PC-3 (cell line): ENCODE measurements around the gene ZC3HAV1L. TPM values are rescaled to one million over a fixed set of nuclear protein-coding genes. Genes with fewer than 3 reads are reported as not detected.

Experiments
- ATAC-seq: fragments of 200-7000 bp; cut with Tn5 transposase; 2 replicates; pipeline ENCODE4 v1.9.1; 2020; ENCODE audit warnings: mild to moderate bottlenecking, moderate library complexity
- BruUV-seq: library from RNA; stranded (reverse); fragments of 400-500 nt; replicated peaks from 2 replicates; lab custom pipeline; 2021; lab: Mats Ljungman, UMichigan
- CTCF ChIA-PET: fragments of 300-600 bp; sonication (Branson Sonifier 250); formaldehyde crosslinking; loops from one replicate; lab custom pipeline; 2022; ENCODE audit warnings: antibody characterized with exemption; lab: Charles Lee
- POLR2A ChIA-PET: fragments of 300-600 bp; sonication (Branson Sonifier 250); formaldehyde crosslinking; loops from one replicate; lab custom pipeline; 2022; ENCODE audit warnings: antibody characterized with exemption; ENCODE audit not compliant: unreplicated experiment; lab: Charles Lee
- DNase-seq: peaks from one replicate; pipeline ENCODE4 v3.0.0-alpha.2; 2015
- H2AFZ ChIP-seq: fragments of 300-600 bp; sonication (generic); 2 replicates; pipeline ENCODE4 v1.6.0; 2016; ENCODE audit warnings: antibody characterized with exemption, low read length
- H3F3A ChIP-seq: fragments of 300-600 bp; sonication (generic); one replicate; pipeline ENCODE4 v1.6.0; 2017; ENCODE audit warnings: antibody characterized with exemption, low read length, control low read depth, mild to moderate bottlenecking; ENCODE audit not compliant: unreplicated experiment
- H3K27ac ChIP-seq: fragments of 300-600 bp; sonication (generic); 2 replicates; pipeline ENCODE4 v1.5.1; 2016; ENCODE audit warnings: mild to moderate bottlenecking, low read length
- H3K27me3 ChIP-seq: fragments of 300-600 bp; sonication (generic); 2 replicates; pipeline ENCODE4 v1.6.1; 2016; ENCODE audit warnings: low read length, mixed read lengths
- H3K36me3 ChIP-seq: fragments of 300-600 bp; sonication (generic); 2 replicates; pipeline ENCODE4 v1.6.1; 2016; ENCODE audit warnings: low read depth, mixed run types, low read length, mixed read lengths
- H3K4me1 ChIP-seq: fragments of 300-600 bp; sonication (generic); 2 replicates; pipeline ENCODE4 v1.5.1; 2016; ENCODE audit warnings: low read length; ENCODE audit not compliant: insufficient read depth
- H3K4me2 ChIP-seq: fragments of 300-600 bp; sonication (generic); 2 replicates; pipeline ENCODE4 v1.6.0; 2016; ENCODE audit warnings: low read length
- H3K4me3 ChIP-seq: fragments of 300-600 bp; sonication (generic); 2 replicates; pipeline ENCODE4 v1.5.1; 2016; ENCODE audit warnings: mild to moderate bottlenecking, low read length, mixed read lengths
- H3K79me2 ChIP-seq: fragments of 300-600 bp; sonication (generic); 2 replicates; pipeline ENCODE4 v1.6.1; 2017; ENCODE audit warnings: low read length, mixed read lengths
- H3K9ac ChIP-seq: fragments of 300-600 bp; sonication (generic); 2 replicates; pipeline ENCODE4 v1.6.0; 2016; ENCODE audit warnings: mild to moderate bottlenecking, low read length
- H3K9me2 ChIP-seq: fragments of 300-600 bp; sonication (generic); replicated peaks from 2 replicates; pipeline ENCODE4 v1.6.1; 2016; ENCODE audit warnings: mixed run types, low read length, mixed read lengths
- H3K9me3 ChIP-seq: fragments of 300-600 bp; sonication (generic); 2 replicates; pipeline ENCODE4 v1.6.1; 2016; ENCODE audit warnings: low read length, mixed read lengths
- H4K20me1 ChIP-seq: fragments of 300-600 bp; sonication (generic); 2 replicates; pipeline ENCODE4 v1.6.1; 2016; ENCODE audit warnings: low read length, mixed read lengths
- CTCF ChIP-seq: fragments of 300-600 bp; sonication (generic); conservative IDR thresholded peaks from 2 replicates; pipeline ENCODE4 v1.5.1; 2017; ENCODE audit warnings: antibody characterized with exemption, low read depth, mild to moderate bottlenecking, low read length
- EZH2 ChIP-seq: fragments of 300-600 bp; sonication (generic); IDR thresholded peaks from one replicate; pipeline ENCODE4 v1.6.1; 2017; ENCODE audit warnings: antibody characterized with exemption, mild to moderate bottlenecking, low read length; ENCODE audit not compliant: unreplicated experiment
- EZH2phosphoT487 ChIP-seq: fragments of 300-600 bp; sonication (generic); IDR thresholded peaks from 2 replicates; pipeline ENCODE4 v1.6.1; 2018; ENCODE audit warnings: mild to moderate bottlenecking, antibody characterized with exemption, low read length, borderline replicate concordance
- intact Hi-C: fragments of 100-400 bp; cut with micrococcal nuclease; formaldehyde crosslinking; loops from 2 replicates; pipeline ENCODE4 v1.9.0; 2023
- total RNA-seq: library from RNA; depleted of rRNA; stranded (reverse); fragments of >200 nt; gene quantifications from 2 replicates; pipeline ENCODE4 v1.2.3, GENCODE V29; 2014

ZC3HAV1L gene
- total RNA-seq, 1 experiment from 2014 or later = 8.2 TPM

- CTCF ChIA-PET = no interaction called here
- Histone ChIP-seq H3F3A (no peaks in the 10 kb centered on the region), H3K9me2 (no peaks in the 10 kb centered on the region), H4K20me1 (no peaks in the 10 kb centered on the region), H3K4me1 (no peaks in the 10 kb centered on the region), H3K27me3 (no peaks in the 10 kb centered on the region), H3K9ac (no peak overlapping the region), H3K36me3 (peaks cover 20% of the 10 kb centered on the region; the same call in 1 of the 2 replicates), H2AFZ (no peak overlapping the region), H3K79me2 (no peaks in the 10 kb centered on the region), H3K27ac (no peak overlapping the region), H3K9me3 (no peaks in the 10 kb centered on the region), H3K4me2 (no peak overlapping the region), H3K4me3 (no peak overlapping the region)
- no peak for TF ChIP-seq CTCF
- TF ChIP-seq EZH2phosphoT487 = no peak
- no peak for TF ChIP-seq EZH2
- BruUV-seq = no TSS peak
- intact Hi-C loops = no loop called here
- ATAC-seq (no peak), DNase-seq (no peak)
- POLR2A ChIA-PET = no interaction called here
Observed at GRCh38 chr7:139060695-139061237, 24.9 kb upstream of the ZC3HAV1L start.

- BruUV-seq = no TSS peak
- no peaks in the 10 kb centered on the region for H3K79me2 ChIP-seq
- no peak overlapping the region for H3K4me2 ChIP-seq
- H2AFZ ChIP-seq = no peak overlapping the region
- H3K36me3 ChIP-seq = peaks cover 23% of the 10 kb centered on the region; the same call in 1 of the 2 replicates
- no peaks in the 10 kb centered on the region for H3F3A ChIP-seq
- no peak for TF ChIP-seq CTCF
- no peak for TF ChIP-seq EZH2
- H4K20me1 ChIP-seq = no peaks in the 10 kb centered on the region
- intact Hi-C loops = no loop called here
- CTCF ChIA-PET = no interaction called here
- H3K4me1 ChIP-seq = no peaks in the 10 kb centered on the region
- H3K9ac ChIP-seq = no peak overlapping the region
- POLR2A ChIA-PET = no interaction called here
- no peak for ATAC-seq
- DNase-seq = no peak
- H3K4me3 ChIP-seq = no peak overlapping the region
- no peaks in the 10 kb centered on the region for H3K9me3 ChIP-seq
- H3K27ac ChIP-seq = no peak overlapping the region
- no peaks in the 10 kb centered on the region for H3K27me3 ChIP-seq
- H3K9me2 ChIP-seq = no peaks in the 10 kb centered on the region
Observed at GRCh38 chr7:139059905-139060304, 24.1 kb upstream of the ZC3HAV1L start.

- no TSS peak for BruUV-seq
Observed at GRCh38 chr7:139058943-139059342, 23.1 kb upstream of the ZC3HAV1L start.

More at GRCh38 chr7:139058943-139059342, 23.1 kb upstream of the ZC3HAV1L start:
- TF ChIP-seq EZH2 (no peak), EZH2phosphoT487 (no peak), CTCF (no peak)
- no peaks in the 10 kb centered on the region for H4K20me1 ChIP-seq
- H3K4me3 ChIP-seq = no peak overlapping the region
- H3K27ac ChIP-seq = no peak overlapping the region
- no peaks in the 10 kb centered on the region for H3K79me2 ChIP-seq
- no peak overlapping the region for H3K4me2 ChIP-seq
- ChIA-PET CTCF (no interaction called here), POLR2A (no interaction called here)
- no peak overlapping the region for H3K9ac ChIP-seq
- ATAC-seq (no peak), DNase-seq (no peak)
- H3F3A ChIP-seq = no peaks in the 10 kb centered on the region
- peaks cover 21% of the 10 kb centered on the region; the same call in 1 of the 2 replicates for H3K36me3 ChIP-seq
- H2AFZ ChIP-seq = no peak overlapping the region
- H3K27me3 ChIP-seq = no peaks in the 10 kb centered on the region
- H3K9me2 ChIP-seq = no peaks in the 10 kb centered on the region
- intact Hi-C loops = no loop called here
- H3K4me1 ChIP-seq = no peaks in the 10 kb centered on the region
- H3K9me3 ChIP-seq = no peaks in the 10 kb centered on the region
